Erythroblast (primary cell): Measurements from ENCODE around the gene NFKBIE.

Source experiments
- GATA1 ChIP-seq: IDR thresholded peaks from 2 replicates; pipeline ENCODE4 v1.6.1; 2011; ENCODE audit warnings: low read depth, mild to moderate bottlenecking, control low read depth, low read length, moderate library complexity
- POLR2A ChIP-seq: IDR thresholded peaks from 2 replicates; pipeline ENCODE4 v1.6.1; 2011; ENCODE audit warnings: mild to moderate bottlenecking, low read length

- no peak for TF ChIP-seq POLR2A
- TF ChIP-seq GATA1: no peak
Measured at GRCh38 chr6:44291841-44292240, 26.5 kb upstream of the NFKBIE start.
